ENCODE results near the gene STOML2. TPM values are rescaled to one million over a fixed set of nuclear protein-coding genes. Genes with fewer than 3 reads are reported as not detected.

The STOML2 gene
- total and polyA plus RNA-seq, 9 of the 15 experiments (the other 6 are each of a cell fraction or from before 2014, with no cell fraction given) = 110 to 220 (median 174) TPM

- peak; percentile 16; the same call in 1 of the 2 replicates for TF ChIP-seq REST (IDR thresholded peaks at IDR 0.05; ENCODE audit: borderline replicate concordance)
- TF ChIP-seq REST (CRISPR knock-in tag; IDR thresholded peaks at IDR 0.05; ENCODE audit: low read depth) = no peak
- no peak for TF ChIP-seq BDP1 (IDR thresholded peaks at IDR 0.05; ENCODE audit: insufficient read depth, insufficient read length)
- TF ChIP-seq RBBP5 (IDR thresholded peaks at IDR 0.05; ENCODE audit: borderline replicate concordance, insufficient read depth, low read length, poor library complexity, severe bottlenecking) = peak; percentile 72
- no peak for TF ChIP-seq RFX5 (IDR thresholded peaks at IDR 0.05; ENCODE audit: low read depth, low read length)
- TF ChIP-seq ATF6 (CRISPR knock-in tag; IDR thresholded peaks at IDR 0.05) = no peak
- TF ChIP-seq HDAC1 (IDR thresholded peaks at IDR 0.05) = peak in 1 of 2 experiments; percentile 84; a peak in 2 of 4 replicates
- TF ChIP-seq JUND (IDR thresholded peaks at IDR 0.05; ENCODE audit: borderline replicate concordance, low read depth, low read length) = peak; percentile 73
- peak; percentile 49; the same call in 1 of the 3 replicates for TF ChIP-seq JUND (tag; IDR thresholded peaks at IDR 0.05; ENCODE audit: borderline replicate concordance, low read depth, low read length)
- TF ChIP-seq ESRRA (IDR thresholded peaks at IDR 0.05; ENCODE audit: borderline replicate concordance, low read depth) = peak; percentile 52; the same call in 1 of the 2 replicates
- 0 out of 2 replicates have a peak, but pooled peaks have one; percentile 35 for TF ChIP-seq ZNF511 (CRISPR knock-in tag; IDR thresholded peaks at IDR 0.05)
- TF ChIP-seq ZNF217 (CRISPR knock-in tag; IDR thresholded peaks at IDR 0.05) = no peak
- TF ChIP-seq RB1 (IDR thresholded peaks at IDR 0.05; ENCODE audit: low read depth) = peak; percentile 34; the same call in 1 of the 2 replicates
- no peak for TF ChIP-seq TFAM (CRISPR knock-in tag; conservative IDR thresholded peaks at IDR 0.05)
- TF ChIP-seq ARID1B (IDR thresholded peaks at IDR 0.05) = peak; percentile 98
- TF ChIP-seq ZNF253 (CRISPR knock-in tag; conservative IDR thresholded peaks at IDR 0.05) = no peak
These were observed 6.1 kb upstream of the STOML2 start (continued) for GRCh38 chr9:35108946-35109575.
